Measurements from ENCODE around the gene ALS2.

GRCh38 chr2:201758234-201758633 is 22.5 kb downstream of the ALS2 start:
- TF ChIP-seq CTCF (IDR thresholded peaks at IDR 0.05) = no peak
- TF ChIP-seq EP300 (IDR thresholded peaks at IDR 0.05) = no peak
- TF ChIP-seq POLR2A (IDR thresholded peaks at IDR 0.05) = no peak

Data from ovary (tissue), 3 donors.